ENCODE results near the gene CLCN3. TPM values are rescaled to one million over a fixed set of nuclear protein-coding genes. Genes with fewer than 3 reads are reported as not detected.
A peak's percentile ranks its signal among the peaks of the same experiment; 100 is the strongest.

Gene CLCN3
- total and polyA plus RNA-seq, 2 of the 13 experiments (the other 11 are each of a cell fraction or from before 2014, with no cell fraction given) = 13.6 to 23.7 TPM

GRCh38 chr4:169668069-169668721 lies 47.8 kb downstream of the CLCN3 start (continued):
- TF ChIP-seq EP300 (IDR thresholded peaks at IDR 0.05; ENCODE audit: low read depth in 2 of 2, low read length in 2 of 2) (0 out of 4 replicates have a peak, but pooled peaks of 1 of the 2 experiments have one; percentile 28), EP300 (CRISPR knock-in tag; IDR thresholded peaks at IDR 0.05; ENCODE audit: borderline replicate concordance) (no peak), ZNF292 (CRISPR knock-in tag; IDR thresholded peaks at IDR 0.05; ENCODE audit: borderline replicate concordance, low read depth) (no peak), RARA (CRISPR knock-in tag; IDR thresholded peaks at IDR 0.05) (peak; percentile 36; the same call in 1 of the 2 replicates), MTA1 (CRISPR knock-in tag; IDR thresholded peaks at IDR 0.05; ENCODE audit: borderline replicate concordance) (no peak), ZNF879 (CRISPR knock-in tag; IDR thresholded peaks at IDR 0.05) (no peak), ZSCAN29 (CRISPR knock-in tag; conservative IDR thresholded peaks at IDR 0.05) (no peak), HHEX (CRISPR knock-in tag; IDR thresholded peaks at IDR 0.05) (no peak), KDM4B (CRISPR knock-in tag; IDR thresholded peaks at IDR 0.05) (no peak), SMC3 (IDR thresholded peaks at IDR 0.05; ENCODE audit: low read length) (no peak), ZNF367 (CRISPR knock-in tag; IDR thresholded peaks at IDR 0.05; ENCODE audit: borderline replicate concordance) (no peak), POLR2AphosphoS5 (IDR thresholded peaks at IDR 0.05; ENCODE audit: low read depth, low read length) (no peak), ZNF280B (CRISPR knock-in tag; IDR thresholded peaks at IDR 0.05; ENCODE audit: borderline replicate concordance) (no peak), TAF15 (IDR thresholded peaks at IDR 0.05; ENCODE audit: low read depth, low read length, poor library complexity, severe bottlenecking) (no peak), ZNF766 (CRISPR knock-in tag; IDR thresholded peaks at IDR 0.05; ENCODE audit: borderline replicate concordance) (no peak), ZBTB37 (CRISPR knock-in tag; IDR thresholded peaks at IDR 0.05) (no peak), MTF2 (CRISPR knock-in tag; IDR thresholded peaks at IDR 0.05; ENCODE audit: borderline replicate concordance) (no peak), FOXP1 (IDR thresholded peaks at IDR 0.05) (no peak), FOXP1 (CRISPR knock-in tag; IDR thresholded peaks at IDR 0.05) (0 out of 2 replicates have a peak, but pooled peaks have one; percentile 3), ZEB1 (IDR thresholded peaks at IDR 0.05; ENCODE audit: insufficient replicate concordance, low read depth) (no peak), NR2F6 (IDR thresholded peaks at IDR 0.05) (0 out of 2 replicates have a peak, but pooled peaks have one; percentile 40), NR2F6 (CRISPR knock-in tag; IDR thresholded peaks at IDR 0.05) (0 out of 2 replicates have a peak, but pooled peaks have one; percentile 46), NFKBIZ (CRISPR knock-in tag; IDR thresholded peaks at IDR 0.05) (no peak), ZNF607 (CRISPR knock-in tag; IDR thresholded peaks at IDR 0.05; ENCODE audit: borderline replicate concordance) (no peak), ZBTB46 (CRISPR knock-in tag; IDR thresholded peaks at IDR 0.05; ENCODE audit: borderline replicate concordance) (no peak), SIX1 (CRISPR knock-in tag; IDR thresholded peaks at IDR 0.05; ENCODE audit: borderline replicate concordance) (peak; percentile 44; the same call in 1 of the 2 replicates), ZNF34 (CRISPR knock-in tag; IDR thresholded peaks at IDR 0.05; ENCODE audit: borderline replicate concordance) (no peak), JUNB (CRISPR knock-in tag; IDR thresholded peaks at IDR 0.05; ENCODE audit: borderline replicate concordance) (no peak), HDAC2 (CRISPR knock-in tag; IDR thresholded peaks at IDR 0.05) (peak; percentile 39; the same call in 1 of the 2 replicates)

Measured in HepG2 (cell line).